Keratinocyte (primary cell): ENCODE measurements around the gene NELL2. TPM values are rescaled to one million over a fixed set of nuclear protein-coding genes. Genes with fewer than 3 reads are reported as not detected.

Experiments used
- DNase-seq: peaks from one replicate; pipeline ENCODE4 v3.0.0-alpha.2; 2011; ENCODE audit warnings: low read depth, missing footprints, low spot score
- FAIRE-seq: peaks from 2 replicates; lab custom pipeline; 2011; peaks lifted over from hg19 to GRCh38; lab: Jason Lieb, UNC
- H2AFZ ChIP-seq: 2 replicates; pipeline ENCODE4 v1.6.0; 2012; ENCODE audit warnings: low read length, control low read depth, inconsistent platforms; ENCODE audit not compliant: control insufficient read depth
- H3K27ac ChIP-seq: 2 replicates; pipeline ENCODE4 v1.5.1; 2011; ENCODE audit warnings: low read length; ENCODE audit not compliant: control insufficient read depth, insufficient read depth
- H3K27me3 ChIP-seq: 3 replicates; pipeline ENCODE4 v1.6.0; 2011; ENCODE audit warnings: low read length; ENCODE audit not compliant: control insufficient read depth, insufficient read depth; ENCODE audit errors: extremely low read depth
- H3K36me3 ChIP-seq, 2 experiments: 2 replicates in 1 of 2; 3 replicates in 1 of 2; pipeline ENCODE4 v1.5.1; 2011; ENCODE audit warnings: low read length in 2 of 2, mild to moderate bottlenecking in 1 of 2; ENCODE audit not compliant: control insufficient read depth in 2 of 2, insufficient read depth in 2 of 2; ENCODE audit errors: extremely low read depth in 1 of 2
- H3K4me1 ChIP-seq: 3 replicates; pipeline ENCODE4 v1.5.1; 2011; ENCODE audit warnings: low read length; ENCODE audit not compliant: control insufficient read depth, insufficient read depth; ENCODE audit errors: extremely low read depth
- H3K4me2 ChIP-seq: 3 replicates; pipeline ENCODE4 v1.6.0; 2011; ENCODE audit warnings: low read depth, low read length; ENCODE audit not compliant: control insufficient read depth, insufficient read depth; ENCODE audit errors: extremely low read depth
- H3K4me3 ChIP-seq, 3 experiments: fragments of 200-600 bp in 1 of 3; sonication (generic) in 1 of 3; 2 replicates in 2 of 3; 3 replicates in 1 of 3; pipeline ENCODE4 v1.5.1; 2011 to 2016; ENCODE audit warnings: low read length in 3 of 3, mild to moderate bottlenecking in 3 of 3, control low read depth in 2 of 3, inconsistent platforms in 1 of 3, low read depth in 1 of 3, mixed read lengths in 1 of 3, mixed run types in 1 of 3, moderate library complexity in 1 of 3; ENCODE audit not compliant: control insufficient read depth in 2 of 3, insufficient read depth in 2 of 3; ENCODE audit errors: extremely low read depth in 1 of 3
- H3K79me2 ChIP-seq: 2 replicates; pipeline ENCODE4 v1.6.0; 2012; ENCODE audit warnings: low read length; ENCODE audit not compliant: control insufficient read depth, insufficient read depth
- H3K9ac ChIP-seq: 3 replicates; pipeline ENCODE4 v1.6.0; 2011; ENCODE audit warnings: low read length; ENCODE audit not compliant: control insufficient read depth, insufficient read depth; ENCODE audit errors: extremely low read depth
- H3K9me1 ChIP-seq: 3 replicates; pipeline ENCODE4 v1.6.0; 2011; ENCODE audit warnings: low read length; ENCODE audit not compliant: control insufficient read depth, insufficient read depth; ENCODE audit errors: extremely low read depth
- H3K9me3 ChIP-seq: 2 replicates; pipeline ENCODE4 v1.5.1; 2012; ENCODE audit warnings: low read depth, low read length; ENCODE audit not compliant: control insufficient read depth
- H4K20me1 ChIP-seq: 3 replicates; pipeline ENCODE4 v1.6.0; 2011; ENCODE audit warnings: low read length; ENCODE audit not compliant: control insufficient read depth, insufficient read depth; ENCODE audit errors: extremely low read depth
- CTCF ChIP-seq, 3 experiments: IDR thresholded peaks in 1 of 3; conservative IDR thresholded peaks in 1 of 3; optimal IDR thresholded peaks in 1 of 3; 2 replicates in 2 of 3; 3 replicates in 1 of 3; pipeline versions ENCODE3 to v1.5.1; 2011; ENCODE audit warnings: low read length in 3 of 3, mild to moderate bottlenecking in 3 of 3, moderate library complexity in 2 of 3, control low read depth in 1 of 3, inconsistent platforms in 1 of 3; ENCODE audit not compliant: insufficient read depth in 2 of 3; ENCODE audit errors: extremely low read depth in 1 of 3
- EZH2 ChIP-seq: IDR thresholded peaks from one replicate; pipeline ENCODE4 v1.6.1; 2012; ENCODE audit warnings: inconsistent platforms, mild to moderate bottlenecking, low read length, moderate library complexity
- dilution Hi-C: fragments of 300-500 bp; cut with MboI; formaldehyde crosslinking; loops from one replicate; pipeline ENCODE4 v1.7.0; 2020; ENCODE audit warnings: low sequenced_read_pairs; ENCODE audit not compliant: extremely low pct_ligation_motif_present
- polyA plus RNA-seq, 5 experiments: library from polyadenylated mRNA; depleted of rRNA in 3 of 5; stranded (reverse) in 3 of 5; stranded (forward) in 1 of 5; unstranded in 1 of 5; fragments of >200 nt; gene quantifications; 1 replicate in 1 of 5; 2 replicates in 3 of 5; 3 replicates in 1 of 5; pipeline versions ENCODE4 v1.2.1 to v1.2.3, GENCODE V29; 2011 to 2012; ENCODE audit warnings: missing spikeins in 2 of 5, low read depth in 1 of 5, low replicate concordance in 1 of 5

The NELL2 gene
- polyA plus RNA-seq, 1 donor (not counting 4 experiments of a cell fraction or from before 2014, with no cell fraction given), result 0.58 TPM

GRCh38 chr12:44846826-44847225 lies 29.3 kb downstream of the NELL2 start:
- no peak overlapping the region for H3K27ac ChIP-seq
- no peak overlapping the region for H3K4me2 ChIP-seq
- DNase-seq, result no peak
- H4K20me1 ChIP-seq, result no peaks in the 10 kb centered on the region
- H3K79me2 ChIP-seq, result no peaks in the 10 kb centered on the region
- FAIRE-seq, result no peak
- dilution Hi-C loops, result no loop called here
- H3K27me3 ChIP-seq, result no peaks in the 10 kb centered on the region
- H3K9me3 ChIP-seq, result no peaks in the 10 kb centered on the region
- H3K9me1 ChIP-seq, result no peaks in the 10 kb centered on the region
- H3K36me3 ChIP-seq, result no peaks in the 10 kb centered on the region
- no peak overlapping the region for H3K9ac ChIP-seq
- TF ChIP-seq EZH2, result no peak
- no peak for TF ChIP-seq CTCF (optimal IDR thresholded peaks at IDR 0.05 in 1 of 3, IDR thresholded peaks at IDR 0.05 in 1 of 3, conservative IDR thresholded peaks at IDR 0.05 in 1 of 3; ENCODE audit: extremely low read depth in 1 of 3, insufficient read depth in 2 of 3, low read length in 3 of 3)
- no peaks in the 10 kb centered on the region for H3K4me1 ChIP-seq
- no peak overlapping the region for H3K4me3 ChIP-seq
- no peak overlapping the region for H2AFZ ChIP-seq

GRCh38 chr12:44842669-44843068 lies 33.4 kb downstream of the NELL2 start:
- no peaks in the 10 kb centered on the region for H3K9me3 ChIP-seq
- H3K4me2 ChIP-seq, result no peak overlapping the region
- no peak overlapping the region for H3K4me3 ChIP-seq
- H3K4me1 ChIP-seq, result no peaks in the 10 kb centered on the region
- no peaks in the 10 kb centered on the region for H3K36me3 ChIP-seq
- TF ChIP-seq CTCF (optimal IDR thresholded peaks at IDR 0.05 in 1 of 3, IDR thresholded peaks at IDR 0.05 in 1 of 3, conservative IDR thresholded peaks at IDR 0.05 in 1 of 3; ENCODE audit: extremely low read depth in 1 of 3, insufficient read depth in 2 of 3, low read length in 3 of 3), result no peak
- TF ChIP-seq EZH2, result no peak
- no peaks in the 10 kb centered on the region for H3K79me2 ChIP-seq
- no peak overlapping the region for H3K27ac ChIP-seq
- H3K9ac ChIP-seq, result no peak overlapping the region
- no peaks in the 10 kb centered on the region for H4K20me1 ChIP-seq
- dilution Hi-C loops, result no loop called here
- FAIRE-seq (no peak), DNase-seq (no peak)
- H2AFZ ChIP-seq, result no peak overlapping the region
- H3K9me1 ChIP-seq, result no peaks in the 10 kb centered on the region
- no peaks in the 10 kb centered on the region for H3K27me3 ChIP-seq
